Transverse colon (tissue), 4 donors: ENCODE data around the gene FCRL2.

Experiments
- CTCF ChIP-seq, 5 experiments: fragments of 200-600 bp in 3 of 5; fragments of 450-650 bp in 2 of 5; sonication (generic) in 3 of 5; IDR thresholded peaks; 1 replicate in 2 of 5; 2 replicates in 3 of 5; pipeline ENCODE4 v1.5.1; 2016 to 2017; ENCODE audit warnings: antibody characterized with exemption in 5 of 5, inconsistent platforms in 3 of 5, mild to moderate bottlenecking in 2 of 5, moderate library complexity in 1 of 5
- EP300 ChIP-seq: sonication (generic); formaldehyde crosslinking; IDR thresholded peaks from one replicate; pipeline ENCODE4 v1.6.1; 2017; ENCODE audit warnings: antibody characterized with exemption, low read depth
- POLR2A ChIP-seq: fragments of 450-650 bp; IDR thresholded peaks from one replicate; pipeline ENCODE4 v1.6.1; 2016; ENCODE audit warnings: antibody characterized with exemption, mild to moderate bottlenecking, moderate library complexity
- POLR2AphosphoS5 ChIP-seq, 3 donors: sonication (generic); formaldehyde crosslinking; IDR thresholded peaks; one replicate each; pipeline ENCODE4 v1.6.1; 2016; ENCODE audit warnings: antibody characterized with exemption in 3 of 3

GRCh38 chr1:157781048-157781447, 4.1 kb upstream of the FCRL2 start:
- TF ChIP-seq CTCF (IDR thresholded peaks at IDR 0.05): no peak
- TF ChIP-seq POLR2AphosphoS5 (IDR thresholded peaks at IDR 0.05): no peak
- no peak for TF ChIP-seq EP300
- TF ChIP-seq POLR2A: no peak
